ENCODE results near the gene FBXL13. TPM values are rescaled to one million over a fixed set of nuclear protein-coding genes. Genes with fewer than 3 reads are reported as not detected.
A peak's percentile ranks its signal among the peaks of the same experiment; 100 is the strongest.
"Not testable (repeated sequence)": the region's sequence is repeated elsewhere in the genome, so short reads cannot be mapped to it uniquely, and the experiment has no call there.

Gene FBXL13
- total and polyA plus RNA-seq, 11 donors: 0.16 to 1.2 (median 0.41) TPM; not detected in 1

GRCh38 chr7:102811942-102812678, 262.5 kb downstream of the FBXL13 start:
- no peak overlapping the region for H3K4me3 ChIP-seq
- ATAC-seq (no peak), DNase-seq (no peak)
- no peaks in the 10 kb centered on the region for H3K27me3 ChIP-seq
- peaks cover 0 to 23% (median 11%) of the 10 kb centered on the region in 12 donors for H3K4me1 ChIP-seq
- H3K36me3 ChIP-seq: peaks cover 0 to 16% (median 0%) of the 10 kb centered on the region in 9 donors
- TF ChIP-seq POLR2A (IDR thresholded peaks at IDR 0.05): no peak
- intact Hi-C loops (cut with DNase I): no loop called here
- 52 to 60% (median 53%) methylated on average over 8 of the region's 8 CpGs for WGBS, 4 donors
- H3K27ac ChIP-seq: peak overlapping the region in 1 of 12 donors; percentile 68
- no peaks in the 10 kb centered on the region for H3K9me3 ChIP-seq

- Histone ChIP-seq H3K27me3 (no peaks in the 10 kb centered on the region), H3K4me1 (peaks cover 0 to 25% (median 11%) of the 10 kb centered on the region in 12 donors), H3K36me3 (peaks cover 0 to 16% (median 0%) of the 10 kb centered on the region in 9 donors), H3K9me3 (no peaks in the 10 kb centered on the region), H3K4me3 (no peak overlapping the region), H3K27ac (peak overlapping the region in 5 of 12 donors; percentile 25 to 68 (median 61))
- ATAC-seq (peak in 1 of 4 donors; percentile 49), DNase-seq (no peak)
- intact Hi-C loops (cut with DNase I): no loop called here
- TF ChIP-seq POLR2A (IDR thresholded peaks at IDR 0.05) (no peak), CTCF (IDR thresholded peaks at IDR 0.05) (no peak)
These were observed 263.7 kb downstream of the FBXL13 start for GRCh38 chr7:102810916-102811315.

GRCh38 chr7:102806613-102807012, 268.0 kb downstream of the FBXL13 start:
- ATAC-seq (no peak), DNase-seq (no peak)
- 68 to 86% (median 76%) methylated on average over 7 of the region's 7 CpGs for WGBS, 4 donors
- Histone ChIP-seq H3K4me1 (peaks cover 0 to 17% (median 5%) of the 10 kb centered on the region in 12 donors), H3K27ac (no peak overlapping the region), H3K36me3 (peaks cover 0 to 16% (median 0%) of the 10 kb centered on the region in 9 donors), H3K27me3 (no peaks in the 10 kb centered on the region), H3K9me3 (peaks cover 0 to 16% (median 0%) of the 10 kb centered on the region in 12 donors), H3K4me3 (no peak overlapping the region)
- no peak for TF ChIP-seq POLR2A (IDR thresholded peaks at IDR 0.05)
- TF ChIP-seq CTCF (IDR thresholded peaks at IDR 0.05): no peak
- intact Hi-C loops (cut with DNase I): no loop called here

GRCh38 chr7:102795987-102796595, 278.5 kb downstream of the FBXL13 start:
- H3K4me3 ChIP-seq; H3K36me3 ChIP-seq; intact Hi-C loops (cut with DNase I); H3K27ac ChIP-seq; H3K9me3 ChIP-seq; ATAC-seq; DNase-seq; H3K4me1 ChIP-seq; H3K27me3 ChIP-seq: not testable (repeated sequence)
- 95 to 100% (median 96%) methylated on average over 2 to 5 of the region's 6 CpGs for WGBS, 4 donors

- intact Hi-C loops (cut with DNase I); H3K36me3 ChIP-seq; H3K9me3 ChIP-seq; H3K4me1 ChIP-seq; H3K27ac ChIP-seq; ATAC-seq; H3K4me3 ChIP-seq; DNase-seq; H3K27me3 ChIP-seq: not testable (repeated sequence)
- WGBS, 4 donors: 89 to 98% (median 94%) methylated on average over 1 of the region's 1 CpG
These were observed 280.0 kb downstream of the FBXL13 start for GRCh38 chr7:102794567-102794966.

- H3K27me3 ChIP-seq; H3K9me3 ChIP-seq; intact Hi-C loops (cut with DNase I); H3K4me1 ChIP-seq; DNase-seq; H3K4me3 ChIP-seq: not testable (repeated sequence)
- ATAC-seq: peak; percentile 75 to 92 (median 82)
- peak overlapping the region in 6 of 12 donors; percentile 4 to 71 (median 58) for H3K27ac ChIP-seq
- peaks cover 0 to 13% (median 0%) of the 10 kb centered on the region in 9 donors for H3K36me3 ChIP-seq
These were observed 282.8 kb downstream of the FBXL13 start for GRCh38 chr7:102791831-102792230.

- H3K27me3 ChIP-seq; DNase-seq; H3K9me3 ChIP-seq; H3K4me3 ChIP-seq; H3K4me1 ChIP-seq; intact Hi-C loops (cut with DNase I): not testable (repeated sequence)
- WGBS, 4 donors: 56 to 75% (median 66%) methylated on average over 5 of the region's 5 CpGs
- peak overlapping the region in 7 of 12 donors; percentile 4 to 71 (median 56) for H3K27ac ChIP-seq
- peak in 2 of 4 donors; percentile 29 to 38 for ATAC-seq
- peaks cover 0 to 13% (median 0%) of the 10 kb centered on the region in 9 donors for H3K36me3 ChIP-seq
These were observed 283.2 kb downstream of the FBXL13 start for GRCh38 chr7:102791367-102791766.

GRCh38 chr7:102790364-102791100, 284.1 kb downstream of the FBXL13 start:
- DNase-seq; H3K4me1 ChIP-seq; H3K27ac ChIP-seq; ATAC-seq; H3K9me3 ChIP-seq; H3K27me3 ChIP-seq; H3K4me3 ChIP-seq; intact Hi-C loops (cut with DNase I): not testable (repeated sequence)
- 81 to 88% (median 85%) methylated on average over 4 of the region's 4 CpGs for WGBS, 4 donors
- peaks cover 0 to 13% (median 0%) of the 10 kb centered on the region in 9 donors for H3K36me3 ChIP-seq
